Neural cell (in vitro differentiated cells): ENCODE measurements around the gene CXCL3.

Experiments
- CTCF ChIP-seq: fragments of 450-650 bp; IDR thresholded peaks from 2 replicates; pipeline ENCODE4 v1.5.1; 2014; ENCODE audit warnings: antibody characterized with exemption, mild to moderate bottlenecking, moderate library complexity; ENCODE audit not compliant: poor library complexity, severe bottlenecking
- POLR2AphosphoS5 ChIP-seq: IDR thresholded peaks from 2 replicates; pipeline ENCODE4 v1.6.1; 2012
- TAF1 ChIP-seq: IDR thresholded peaks from 2 replicates; pipeline ENCODE4 v1.6.1; 2012; ENCODE audit warnings: low read depth

DNA sequence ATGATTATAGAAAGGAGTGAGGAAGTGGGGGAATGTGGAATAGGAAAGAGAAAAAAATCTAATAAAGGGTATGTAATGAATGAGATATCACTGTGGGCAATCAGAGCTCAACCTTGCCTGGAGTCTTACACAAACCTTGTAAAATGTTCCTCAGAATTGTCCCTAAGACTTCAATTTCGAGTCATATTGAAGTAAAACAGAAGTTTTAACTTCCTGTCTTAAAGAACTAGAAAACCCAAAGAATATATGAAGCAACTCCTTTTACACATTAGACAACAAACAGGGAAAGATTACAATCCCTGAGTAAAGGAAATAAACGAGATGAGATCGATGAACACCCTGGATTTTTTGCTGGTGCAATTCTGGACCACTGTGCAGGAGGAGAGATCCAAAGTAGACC is 42.5 kb upstream of the CXCL3 start:
- no peak for TF ChIP-seq CTCF
- no peak for TF ChIP-seq POLR2AphosphoS5
- TF ChIP-seq TAF1, result no peak
